Spleen (tissue), 7 donors: ENCODE results near the gene CPAMD8.

Source experiments
- CTCF ChIP-seq, 11 experiments: fragments of 200-600 bp in 7 of 11; fragments of 450-650 bp in 4 of 11; sonication (generic) in 4 of 11; IDR thresholded peaks in 8 of 11; conservative IDR thresholded peaks in 3 of 11; 1 replicate in 7 of 11; 2 replicates in 4 of 11; pipeline versions ENCODE4 v1.4.0 to v1.8.0; 2016 to 2021; ENCODE audit warnings: antibody characterized with exemption in 11 of 11, inconsistent platforms in 4 of 11, mild to moderate bottlenecking in 1 of 11
- POLR2A ChIP-seq, 3 donors: fragments of 450-650 bp; IDR thresholded peaks; one replicate each; pipeline ENCODE4 v1.5.1; 2017; ENCODE audit warnings: antibody characterized with exemption in 3 of 3, mild to moderate bottlenecking in 1 of 3
- POLR2AphosphoS5 ChIP-seq, 3 donors: sonication (generic); formaldehyde crosslinking; IDR thresholded peaks; one replicate each; pipeline ENCODE4 v1.5.1; 2017; ENCODE audit warnings: antibody characterized with exemption in 3 of 3
- donor health status: DM: no; HTN: no; CAD: no; lungs with moderate emphysema.
- donor health status: DM: no; HTN: no; CAD: no.
- donor health status: DM: no; HTN: no; CAD: no.

DNA sequence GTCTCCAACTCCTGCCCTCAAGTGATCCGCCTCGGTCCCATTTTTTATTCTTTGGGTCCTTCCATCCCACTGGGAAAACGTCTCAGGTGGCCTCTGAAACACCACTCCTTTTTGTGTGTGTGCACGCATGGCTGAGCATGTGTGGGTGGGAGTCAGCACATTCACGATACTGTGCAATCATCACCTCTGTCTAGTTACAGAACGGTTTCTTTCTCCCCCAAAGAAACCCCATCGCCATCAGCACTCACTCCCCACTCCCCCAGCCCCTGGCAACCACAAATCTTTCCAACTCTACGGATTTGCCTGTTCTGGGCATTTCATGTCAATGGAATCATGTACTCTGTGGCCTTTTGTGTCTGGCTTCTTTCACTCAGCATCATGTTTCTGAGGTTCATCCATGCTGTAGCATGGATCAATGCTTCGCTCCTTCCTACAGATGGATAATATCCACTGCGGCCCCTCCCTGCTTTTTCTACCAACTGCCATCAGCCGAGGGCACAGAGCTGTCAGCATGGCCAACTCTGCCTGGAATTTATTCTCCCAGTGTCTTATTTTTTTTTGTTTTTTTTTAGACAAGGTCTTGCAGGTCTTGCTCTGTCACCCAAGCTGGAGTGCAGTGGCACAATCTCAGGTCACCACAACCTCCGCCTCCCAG is 128.1 kb downstream of the CPAMD8 start:
- TF ChIP-seq CTCF (IDR thresholded peaks at IDR 0.05 in 8 of 11, conservative IDR thresholded peaks at IDR 0.05 in 3 of 11) (no peak), POLR2A (IDR thresholded peaks at IDR 0.05) (no peak), POLR2AphosphoS5 (IDR thresholded peaks at IDR 0.05) (no peak)
